Colonic mucosa (tissue), 4 donors: ENCODE data around the gene EPC1. TPM values are rescaled to one million over a fixed set of nuclear protein-coding genes. Genes with fewer than 3 reads are reported as not detected.
"Not testable (repeated sequence)": the region's sequence is repeated elsewhere in the genome, so short reads cannot be mapped to it uniquely, and the experiment has no call there.

Source experiments
- DNase-seq: peaks from one replicate; pipeline ENCODE4 v3.0.0-alpha.2; 2020
- H3K27ac ChIP-seq: fragments of 200-600 bp; one replicate; pipeline ENCODE4 v1.8.0; 2021
- H3K27me3 ChIP-seq: fragments of 200-600 bp; one replicate; pipeline ENCODE4 v1.8.0; 2021
- H3K36me3 ChIP-seq: fragments of 200-600 bp; one replicate; pipeline ENCODE4 v1.8.0; 2021
- H3K4me1 ChIP-seq: fragments of 200-600 bp; one replicate; pipeline ENCODE4 v1.8.0; 2021; ENCODE audit warnings: mild to moderate bottlenecking
- H3K4me3 ChIP-seq: fragments of 200-600 bp; one replicate; pipeline ENCODE4 v1.8.0; 2021
- H3K9ac ChIP-seq, 2 donors: one replicate each; pipeline ENCODE4 v1.7.0; 2013; ENCODE audit warnings: control low read depth in 2 of 2, low read depth in 2 of 2, low read length in 2 of 2
- H3K9me3 ChIP-seq: fragments of 200-600 bp; one replicate; pipeline ENCODE4 v1.8.0; 2021
- CTCF ChIP-seq: fragments of 200-600 bp; IDR thresholded peaks from one replicate; pipeline ENCODE4 v1.8.0; 2022; ENCODE audit warnings: antibody characterized with exemption, mild to moderate bottlenecking
- intact Hi-C: fragments of 100-400 bp; cut with DNase I; formaldehyde crosslinking; loops from one replicate; pipeline ENCODE4 v1.14.1; 2022
- total RNA-seq, 2 donors: library from RNA; stranded (reverse); fragmentation: NEBNext Ultra II Directional in 1 of 2; extraction: Animal tissue kit (Norgen Biotek cat#: 25700) in 1 of 2; gene quantifications; one replicate each; pipeline ENCODE4 v1.2.1, GENCODE V29; 2021
- donor health status: healthy.
- donor health status: DM: no; HTN: no; CAD: no.
- donor health status: DM: no; HTN: no; CAD: no.

EPC1 gene
- total RNA-seq, 2 donors from 2014 or later: 24.5 to 30.9 TPM

GRCh38 chr10:32360241-32360640, 13.3 kb upstream of the EPC1 start:
- H3K36me3 ChIP-seq: no peaks in the 10 kb centered on the region
- no peaks in the 10 kb centered on the region for H3K9me3 ChIP-seq
- no peak overlapping the region for H3K4me3 ChIP-seq
- TF ChIP-seq CTCF: no peak
- peak; percentile 14 for DNase-seq
- H3K9ac ChIP-seq: no peak overlapping the region
- H3K27ac ChIP-seq: no peak overlapping the region
- intact Hi-C loops: no loop called here
- H3K27me3 ChIP-seq: no peaks in the 10 kb centered on the region
- no peaks in the 10 kb centered on the region for H3K4me1 ChIP-seq

- TF ChIP-seq CTCF: no peak
- H3K27me3 ChIP-seq: no peaks in the 10 kb centered on the region
- no peaks in the 10 kb centered on the region for H3K9me3 ChIP-seq
- H3K27ac ChIP-seq: no peak overlapping the region
- H3K4me3 ChIP-seq: no peak overlapping the region
- intact Hi-C loops: no loop called here
- no peak overlapping the region for H3K9ac ChIP-seq
- no peaks in the 10 kb centered on the region for H3K36me3 ChIP-seq
- no peak for DNase-seq
- H3K4me1 ChIP-seq: peaks cover 11% of the 10 kb centered on the region
Measured at GRCh38 chr10:32357056-32357735, 10.2 kb upstream of the EPC1 start.

- H3K36me3 ChIP-seq, H3K9ac ChIP-seq, intact Hi-C loops, H3K27me3 ChIP-seq, H3K9me3 ChIP-seq, H3K4me3 ChIP-seq, DNase-seq, H3K27ac ChIP-seq: not testable (repeated sequence)
- peaks cover 11% of the 10 kb centered on the region for H3K4me1 ChIP-seq
Measured at GRCh38 chr10:32354690-32355089, 7.7 kb upstream of the EPC1 start.

GRCh38 chr10:32350811-32351350, 3.9 kb upstream of the EPC1 start:
- no peaks in the 10 kb centered on the region for H3K36me3 ChIP-seq
- intact Hi-C loops: no loop called here
- TF ChIP-seq CTCF: no peak
- H3K9ac ChIP-seq: no peak overlapping the region
- no peaks in the 10 kb centered on the region for H3K9me3 ChIP-seq
- no peak overlapping the region for H3K4me3 ChIP-seq
- H3K27me3 ChIP-seq: no peaks in the 10 kb centered on the region
- peak overlapping the region; percentile 37 for H3K27ac ChIP-seq
- peaks cover 11% of the 10 kb centered on the region for H3K4me1 ChIP-seq
- DNase-seq: no peak

- TF ChIP-seq CTCF: no peak
- peaks cover 13% of the 10 kb centered on the region for H3K4me1 ChIP-seq
- H3K4me3 ChIP-seq: no peak overlapping the region
- no peaks in the 10 kb centered on the region for H3K36me3 ChIP-seq
- intact Hi-C loops: loop anchor here (5.0 to 10.0 kb wide), 2 partner anchors 93 to 155 kb away; no protein-coding TSS in a partner anchor
- no peaks in the 10 kb centered on the region for H3K9me3 ChIP-seq
- H3K9ac ChIP-seq: no peak overlapping the region
- no peak overlapping the region for H3K27ac ChIP-seq
- H3K27me3 ChIP-seq: no peaks in the 10 kb centered on the region
- DNase-seq: no peak
Measured at GRCh38 chr10:32349968-32350738, 3.2 kb upstream of the EPC1 start.
